Retinal pigment epithelial cell (primary cell): ENCODE measurements around the gene PDIA5.

ENCODE experiments used
- DNase-seq: peaks from one replicate; pipeline ENCODE4 v3.0.0-alpha.2; 2010; ENCODE audit warnings: low read depth
- H3K4me3 ChIP-seq: 2 replicates; pipeline ENCODE4 v1.5.1; 2011; ENCODE audit warnings: mild to moderate bottlenecking, low read length, control low read depth, moderate library complexity
- CTCF ChIP-seq: conservative IDR thresholded peaks from 2 replicates; pipeline ENCODE4 v1.5.1; 2011; ENCODE audit warnings: low read depth, low read length, control low read depth, inconsistent platforms

The PDIA5 gene

DNA sequence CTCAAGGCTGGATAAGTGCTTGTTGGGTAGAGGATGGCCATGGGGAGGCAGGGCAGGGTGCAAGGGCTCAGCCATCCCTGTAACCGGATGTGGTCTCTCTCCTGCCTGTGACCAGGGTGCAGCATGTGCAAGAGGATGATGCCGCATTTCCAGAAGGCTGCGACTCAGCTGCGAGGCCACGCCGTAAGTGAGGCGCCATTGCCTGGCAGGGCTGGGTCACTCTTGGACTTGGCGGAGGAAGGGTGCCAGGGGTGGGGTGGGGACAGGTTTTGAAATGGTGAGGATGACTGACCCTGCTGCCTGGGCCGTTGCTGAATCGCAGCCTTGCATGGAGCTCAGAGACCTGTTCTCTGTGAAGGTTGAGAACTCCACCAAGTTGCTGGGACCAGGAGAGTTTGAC is 49.3 kb downstream of the PDIA5 start:
- no peak overlapping the region for H3K4me3 ChIP-seq
- no peak for TF ChIP-seq CTCF
- no peak for DNase-seq

GRCh38 chr3:123119388-123119787 is 52.6 kb downstream of the PDIA5 start:
- TF ChIP-seq CTCF, result no peak

DNA sequence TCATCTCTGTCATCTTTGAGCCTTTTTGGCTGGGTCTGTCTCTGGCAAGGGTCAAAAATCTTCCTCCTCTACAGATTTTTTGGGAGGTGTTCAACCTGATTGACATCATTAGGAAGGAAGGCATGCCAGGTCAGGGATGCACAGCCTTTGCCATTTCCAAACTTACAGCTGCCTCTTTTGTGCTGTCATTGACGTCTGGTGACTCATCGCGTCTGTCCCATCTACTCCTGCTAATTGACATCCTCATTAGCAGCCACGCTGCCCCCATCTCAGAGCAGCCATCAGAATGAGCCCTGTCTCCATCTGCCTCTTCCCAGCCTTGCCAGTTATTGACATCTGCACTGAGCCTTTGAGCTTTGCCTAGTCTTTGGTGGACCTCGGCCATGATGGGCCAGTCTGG is 53.0 kb downstream of the PDIA5 start:
- TF ChIP-seq CTCF, result no peak
- no peak for DNase-seq
- no peak overlapping the region for H3K4me3 ChIP-seq

More at GRCh38 chr3:123119388-123119787, 52.6 kb downstream of the PDIA5 start:
- DNase-seq, result no peak
- H3K4me3 ChIP-seq, result no peak overlapping the region

GRCh38 chr3:123120573-123120972 is 53.7 kb downstream of the PDIA5 start:
- no peak for DNase-seq
- TF ChIP-seq CTCF, result no peak
- no peak overlapping the region for H3K4me3 ChIP-seq

DNA sequence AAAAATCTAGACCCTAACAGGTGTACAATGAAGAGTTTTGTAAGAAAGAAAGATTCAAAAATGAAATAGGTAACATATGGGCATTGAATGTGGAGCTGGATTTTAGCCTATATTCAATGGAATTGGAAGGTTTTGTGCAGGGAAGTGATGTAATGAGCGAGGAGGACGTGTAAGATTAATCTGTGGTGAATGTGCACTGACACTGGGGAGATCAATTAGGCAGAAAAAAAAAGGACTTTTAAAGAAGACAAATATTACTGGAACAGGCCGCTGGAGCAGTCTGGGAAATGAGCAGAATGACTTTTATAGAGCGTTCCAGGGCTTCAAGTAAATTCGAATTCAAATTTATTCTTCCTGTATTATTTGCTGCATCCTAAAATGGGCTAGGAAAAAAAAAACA is 55.2 kb downstream of the PDIA5 start:
- no peak overlapping the region for H3K4me3 ChIP-seq
- DNase-seq, result no peak
- TF ChIP-seq CTCF, result no peak

GRCh38 chr3:123122525-123123315 is 55.9 kb downstream of the PDIA5 start:
- DNase-seq, result no peak
- no peak overlapping the region for H3K4me3 ChIP-seq
- TF ChIP-seq CTCF, result no peak

GRCh38 chr3:123123716-123124616 is 57.1 kb downstream of the PDIA5 start:
- DNase-seq, result no peak
- no peak overlapping the region for H3K4me3 ChIP-seq
- TF ChIP-seq CTCF, result no peak
